ENCODE data around the gene CASS4.

CASS4 gene

DNA sequence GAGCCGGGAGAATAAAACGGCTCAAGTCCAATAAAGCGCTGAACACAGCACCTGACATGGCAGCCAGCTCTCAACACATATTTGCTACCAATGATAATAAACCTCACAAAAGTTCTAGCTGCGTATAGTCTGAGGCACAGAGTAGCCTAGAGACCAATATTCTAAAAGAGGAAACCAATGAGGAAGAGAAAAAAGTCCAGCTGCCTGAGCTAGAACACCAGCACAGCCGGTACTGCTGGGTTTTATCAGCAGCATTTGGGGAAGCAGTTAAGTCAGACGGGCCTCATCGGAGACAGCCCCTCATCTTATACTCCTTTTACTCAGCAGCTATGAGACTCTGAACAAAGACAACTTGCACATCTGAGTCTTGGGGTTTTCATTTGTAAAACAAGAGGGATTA is 53.9 kb downstream of the CASS4 start:
- Histone ChIP-seq H2AK5ac (ENCODE audit: low read depth, low read length) (no peak overlapping the region), H3K9me3 (replicated peaks in 1 of 2; ENCODE audit: control insufficient read depth in 2 of 2, insufficient read depth in 1 of 2, low read depth in 1 of 2, low read length in 2 of 2) (no peaks in the 10 kb centered on the region), H2BK5ac (ENCODE audit: low read length) (no peak overlapping the region), H3K23ac (ENCODE audit: low read depth, low read length, poor library complexity) (no peak overlapping the region), H3K9ac (ENCODE audit: low read depth, low read length, poor library complexity) (no peak overlapping the region), H3K36me3 (replicated peaks in 1 of 2; ENCODE audit: control insufficient read depth in 2 of 2, insufficient read depth in 2 of 2, low read length in 2 of 2) (peaks cover 0 to 7% of the 10 kb centered on the region in 2 donors), H3K4me1 (ENCODE audit: control insufficient read depth in 2 of 2, insufficient read depth in 1 of 2, low read depth in 1 of 2, low read length in 2 of 2) (peaks cover 0 to 5% of the 10 kb centered on the region in 2 donors), H4K8ac (ENCODE audit: low read depth, low read length) (no peak overlapping the region), H3K14ac (ENCODE audit: low read length) (no peak overlapping the region), H3K27ac (replicated peaks; ENCODE audit: low read length) (no peak overlapping the region), H3K18ac (ENCODE audit: low read length) (no peak overlapping the region), H2BK120ac (ENCODE audit: low read depth, low read length) (no peak overlapping the region), H4K91ac (ENCODE audit: low read depth, low read length, poor library complexity) (no peak overlapping the region), H2BK15ac (ENCODE audit: low read length) (no peak overlapping the region), H3K4me3 (ENCODE audit: low read length in 2 of 2) (no peak overlapping the region), H3K4ac (ENCODE audit: low read length) (no peak overlapping the region), H3K79me1 (ENCODE audit: low read depth, low read length) (no peaks in the 10 kb centered on the region), H3K4me2 (ENCODE audit: insufficient read depth, low read length, poor library complexity, severe bottlenecking) (no peak overlapping the region), H2BK12ac (ENCODE audit: low read length) (no peak overlapping the region), H2AFZ (ENCODE audit: low read length) (peak overlapping the region; percentile 66), H3K27me3 (ENCODE audit: control insufficient read depth in 3 of 3, insufficient read depth in 3 of 3, low read depth in 1 of 3, low read length in 3 of 3) (peaks cover 0 to 20% (median 0%) of the 10 kb centered on the region in 3 experiments)
- no peak for DNase-seq (ENCODE audit: low spot score)
- WGBS, 2 donors (ENCODE audit: extremely low coverage in 2 of 2, insufficient read length in 2 of 2, insufficient replicate concordance in 1 of 2), result no CpG with 5 or more reads among the region's 7 CpGs

DNA sequence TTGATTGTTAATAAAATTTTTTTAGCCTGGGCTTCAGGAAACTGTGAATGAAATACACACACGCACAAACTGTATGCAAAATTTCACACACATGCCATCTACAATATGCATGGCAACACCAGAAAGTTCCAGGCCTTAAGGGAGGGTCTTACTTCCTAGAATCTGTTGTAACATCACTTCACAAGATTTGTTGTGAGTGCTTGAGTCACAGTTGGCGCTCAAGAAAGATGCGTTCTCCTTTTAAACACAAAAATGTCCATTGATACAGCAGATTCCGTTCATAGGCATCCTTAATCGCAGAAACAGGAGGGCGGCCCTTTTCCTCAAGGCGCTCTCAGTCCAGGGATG is 55.9 kb downstream of the CASS4 start:
- Histone ChIP-seq H3K4ac (ENCODE audit: low read length) (no peak overlapping the region), H3K18ac (ENCODE audit: low read length) (peak overlapping the region; percentile 87), H3K79me1 (ENCODE audit: low read depth, low read length) (no peaks in the 10 kb centered on the region), H3K4me1 (ENCODE audit: control insufficient read depth in 2 of 2, insufficient read depth in 1 of 2, low read depth in 1 of 2, low read length in 2 of 2) (peaks cover 0 to 5% of the 10 kb centered on the region in 2 donors), H3K4me2 (ENCODE audit: insufficient read depth, low read length, poor library complexity, severe bottlenecking) (peak overlapping the region; percentile 79), H2AK5ac (ENCODE audit: low read depth, low read length) (no peak overlapping the region), H4K91ac (ENCODE audit: low read depth, low read length, poor library complexity) (no peak overlapping the region), H2BK12ac (ENCODE audit: low read length) (no peak overlapping the region), H3K23ac (ENCODE audit: low read depth, low read length, poor library complexity) (peak overlapping the region; percentile 90), H2AFZ (ENCODE audit: low read length) (peak overlapping the region; percentile 95), H3K9me3 (replicated peaks in 1 of 2; ENCODE audit: control insufficient read depth in 2 of 2, insufficient read depth in 1 of 2, low read depth in 1 of 2, low read length in 2 of 2) (no peaks in the 10 kb centered on the region), H3K9ac (ENCODE audit: low read depth, low read length, poor library complexity) (peak overlapping the region; percentile 96), H2BK120ac (ENCODE audit: low read depth, low read length) (no peak overlapping the region), H3K4me3 (ENCODE audit: low read length in 2 of 2) (peak overlapping the region; percentile 69 to 88), H2BK15ac (ENCODE audit: low read length) (no peak overlapping the region), H3K14ac (ENCODE audit: low read length) (no peak overlapping the region), H3K36me3 (replicated peaks in 1 of 2; ENCODE audit: control insufficient read depth in 2 of 2, insufficient read depth in 2 of 2, low read length in 2 of 2) (peaks cover 0 to 14% of the 10 kb centered on the region in 2 donors), H3K27ac (replicated peaks; ENCODE audit: low read length) (peak overlapping the region; percentile 44), H4K8ac (ENCODE audit: low read depth, low read length) (no peak overlapping the region), H2BK5ac (ENCODE audit: low read length) (no peak overlapping the region), H3K27me3 (ENCODE audit: control insufficient read depth in 3 of 3, insufficient read depth in 3 of 3, low read depth in 1 of 3, low read length in 3 of 3) (peaks cover 0 to 4% (median 0%) of the 10 kb centered on the region in 3 experiments)
- no peak for DNase-seq (ENCODE audit: low spot score)
- WGBS, 2 donors (ENCODE audit: extremely low coverage in 2 of 2, insufficient read length in 2 of 2, insufficient replicate concordance in 1 of 2), result no CpG with 5 or more reads among the region's 7 CpGs

GRCh38 chr20:56468316-56469076 is 56.4 kb downstream of the CASS4 start, which contains the start of gene RTF2:
Gene RTF2, plus strand, starts transcription at chr20:56468627. Its CDS starts 71 bp downstream, at chr20:56468698.
- Histone ChIP-seq H2BK5ac (ENCODE audit: low read length) (no peak within 1 kb of the TSS), H3K14ac (ENCODE audit: low read length) (no peak within 1 kb of the TSS), H3K18ac (ENCODE audit: low read length) (peak within 1 kb of the TSS; percentile 87), H2BK120ac (ENCODE audit: low read depth, low read length) (no peak within 1 kb of the TSS), H3K4me3 (ENCODE audit: low read length in 2 of 2) (peak within 1 kb of the TSS; percentile 69 to 95), H3K4me2 (ENCODE audit: insufficient read depth, low read length, poor library complexity, severe bottlenecking) (peak within 1 kb of the TSS; percentile 79), H3K4me1 (ENCODE audit: control insufficient read depth in 2 of 2, insufficient read depth in 1 of 2, low read depth in 1 of 2, low read length in 2 of 2) (peaks cover 0 to 5% of the 10 kb centered on the region in 2 donors), H3K4ac (ENCODE audit: low read length) (no peak within 1 kb of the TSS), H3K36me3 (replicated peaks in 1 of 2; ENCODE audit: control insufficient read depth in 2 of 2, insufficient read depth in 2 of 2, low read length in 2 of 2) (peaks cover 2 to 20% of the 10 kb centered on the region in 2 donors), H3K27me3 (ENCODE audit: control insufficient read depth in 3 of 3, insufficient read depth in 3 of 3, low read depth in 1 of 3, low read length in 3 of 3) (peaks cover 0 to 4% (median 0%) of the 10 kb centered on the region in 3 experiments), H3K27ac (replicated peaks; ENCODE audit: low read length) (peak within 1 kb of the TSS; percentile 44), H4K8ac (ENCODE audit: low read depth, low read length) (no peak within 1 kb of the TSS), H3K9ac (ENCODE audit: low read depth, low read length, poor library complexity) (peak within 1 kb of the TSS; percentile 96), H2BK15ac (ENCODE audit: low read length) (no peak within 1 kb of the TSS), H2BK12ac (ENCODE audit: low read length) (no peak within 1 kb of the TSS), H2AK5ac (ENCODE audit: low read depth, low read length) (no peak within 1 kb of the TSS), H4K91ac (ENCODE audit: low read depth, low read length, poor library complexity) (no peak within 1 kb of the TSS), H2AFZ (ENCODE audit: low read length) (peak within 1 kb of the TSS; percentile 95), H3K79me1 (ENCODE audit: low read depth, low read length) (no peaks in the 10 kb centered on the region), H3K9me3 (replicated peaks in 1 of 2; ENCODE audit: control insufficient read depth in 2 of 2, insufficient read depth in 1 of 2, low read depth in 1 of 2, low read length in 2 of 2) (no peaks in the 10 kb centered on the region), H3K23ac (ENCODE audit: low read depth, low read length, poor library complexity) (peak within 1 kb of the TSS; percentile 90)
- WGBS, 2 donors (ENCODE audit: extremely low coverage in 2 of 2, insufficient read length in 2 of 2, insufficient replicate concordance in 1 of 2), result no CpG with 5 or more reads among the region's 55 CpGs
- peak; percentile 93 for DNase-seq (ENCODE audit: low spot score)

DNA sequence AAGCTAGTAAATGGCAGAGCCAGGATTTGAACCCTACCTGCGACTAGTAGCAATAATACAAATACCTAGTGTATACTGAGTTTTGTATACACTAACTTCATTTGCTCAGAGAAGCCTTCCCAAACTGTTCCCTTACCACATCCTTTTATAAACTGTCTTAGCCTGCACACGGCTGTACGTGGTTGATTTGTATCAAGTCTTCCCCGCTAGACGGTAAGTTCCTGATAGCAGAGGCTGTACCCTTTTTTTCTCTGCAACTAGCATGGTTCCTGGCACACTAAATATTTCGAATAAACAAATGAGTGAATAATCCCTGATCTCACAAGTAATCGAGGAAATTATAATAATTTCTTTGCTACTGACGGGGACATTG is 57.0 kb downstream of the CASS4 start:
- Histone ChIP-seq H4K8ac (ENCODE audit: low read depth, low read length) (no peak overlapping the region), H3K4me2 (ENCODE audit: insufficient read depth, low read length, poor library complexity, severe bottlenecking) (peak overlapping the region; percentile 56), H3K4me1 (ENCODE audit: control insufficient read depth in 2 of 2, insufficient read depth in 1 of 2, low read depth in 1 of 2, low read length in 2 of 2) (peaks cover 0 to 5% of the 10 kb centered on the region in 2 donors), H3K27me3 (ENCODE audit: control insufficient read depth in 3 of 3, insufficient read depth in 3 of 3, low read depth in 1 of 3, low read length in 3 of 3) (peaks cover 0 to 4% (median 0%) of the 10 kb centered on the region in 3 experiments), H3K9me3 (replicated peaks in 1 of 2; ENCODE audit: control insufficient read depth in 2 of 2, insufficient read depth in 1 of 2, low read depth in 1 of 2, low read length in 2 of 2) (no peaks in the 10 kb centered on the region), H3K4ac (ENCODE audit: low read length) (no peak overlapping the region), H3K36me3 (replicated peaks in 1 of 2; ENCODE audit: control insufficient read depth in 2 of 2, insufficient read depth in 2 of 2, low read length in 2 of 2) (peaks cover 6 to 25% of the 10 kb centered on the region in 2 donors), H2BK5ac (ENCODE audit: low read length) (no peak overlapping the region), H2BK15ac (ENCODE audit: low read length) (no peak overlapping the region), H3K18ac (ENCODE audit: low read length) (no peak overlapping the region), H2AK5ac (ENCODE audit: low read depth, low read length) (no peak overlapping the region), H2BK120ac (ENCODE audit: low read depth, low read length) (no peak overlapping the region), H3K79me1 (ENCODE audit: low read depth, low read length) (no peaks in the 10 kb centered on the region), H3K4me3 (ENCODE audit: low read length in 2 of 2) (peak overlapping the region; percentile 69 to 95), H3K23ac (ENCODE audit: low read depth, low read length, poor library complexity) (no peak overlapping the region), H3K9ac (ENCODE audit: low read depth, low read length, poor library complexity) (no peak overlapping the region), H2AFZ (ENCODE audit: low read length) (peak overlapping the region; percentile 95), H2BK12ac (ENCODE audit: low read length) (no peak overlapping the region), H3K14ac (ENCODE audit: low read length) (no peak overlapping the region), H3K27ac (replicated peaks; ENCODE audit: low read length) (no peak overlapping the region), H4K91ac (ENCODE audit: low read depth, low read length, poor library complexity) (no peak overlapping the region)
- no peak for DNase-seq (ENCODE audit: low spot score)
- no CpG with 5 or more reads among the region's 8 CpGs for WGBS, 2 donors (ENCODE audit: extremely low coverage in 2 of 2, insufficient read length in 2 of 2, insufficient replicate concordance in 1 of 2)
